ENCODE results near the gene AGAP1.

The AGAP1 gene

DNA sequence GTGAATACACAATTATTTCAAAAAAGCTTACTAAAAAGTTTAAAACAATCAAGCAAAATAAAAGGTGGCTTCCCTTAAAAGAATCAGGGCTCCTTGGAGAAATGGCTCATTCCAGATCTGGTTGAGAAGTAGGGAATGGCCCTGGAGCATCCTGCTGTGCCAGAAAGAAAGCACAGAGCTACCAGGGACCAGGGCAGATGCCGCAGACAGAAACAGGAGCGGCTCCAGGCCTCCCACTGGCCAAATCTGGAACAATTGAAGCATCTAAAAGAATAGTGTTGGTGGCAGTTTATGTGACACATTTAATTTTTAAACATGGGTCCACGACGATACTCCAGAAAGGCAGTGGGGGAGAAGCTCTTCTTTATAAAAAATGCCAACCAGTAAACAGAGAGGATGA lies 598.9 kb downstream of the AGAP1 start:
- Histone ChIP-seq H3K9me3 (ENCODE audit: control insufficient read depth, insufficient read depth, low read length) (no peaks in the 10 kb centered on the region), H3K79me2 (ENCODE audit: control insufficient read depth, low read length) (no peaks in the 10 kb centered on the region), H3K4me3 (ENCODE audit: low read length) (no peak overlapping the region), H3K9me2 (replicated peaks; ENCODE audit: control insufficient read depth, low read length) (no peaks in the 10 kb centered on the region), H3K4me1 (ENCODE audit: control insufficient read depth, low read length) (no peaks in the 10 kb centered on the region), H3K4me2 (ENCODE audit: low read length) (no peak overlapping the region), H3K27me3 (ENCODE audit: control insufficient read depth, low read length) (no peaks in the 10 kb centered on the region), H3K36me3 (ENCODE audit: control insufficient read depth, low read length) (no peaks in the 10 kb centered on the region), H4K20me1 (ENCODE audit: control insufficient read depth, insufficient read depth, low read depth, low read length) (no peaks in the 10 kb centered on the region), H3F3A (ENCODE audit: control insufficient read depth, insufficient read depth) (no peaks in the 10 kb centered on the region), H3K27ac (ENCODE audit: low read depth, low read length) (no peak overlapping the region)
- TF ChIP-seq, protein P1, sequence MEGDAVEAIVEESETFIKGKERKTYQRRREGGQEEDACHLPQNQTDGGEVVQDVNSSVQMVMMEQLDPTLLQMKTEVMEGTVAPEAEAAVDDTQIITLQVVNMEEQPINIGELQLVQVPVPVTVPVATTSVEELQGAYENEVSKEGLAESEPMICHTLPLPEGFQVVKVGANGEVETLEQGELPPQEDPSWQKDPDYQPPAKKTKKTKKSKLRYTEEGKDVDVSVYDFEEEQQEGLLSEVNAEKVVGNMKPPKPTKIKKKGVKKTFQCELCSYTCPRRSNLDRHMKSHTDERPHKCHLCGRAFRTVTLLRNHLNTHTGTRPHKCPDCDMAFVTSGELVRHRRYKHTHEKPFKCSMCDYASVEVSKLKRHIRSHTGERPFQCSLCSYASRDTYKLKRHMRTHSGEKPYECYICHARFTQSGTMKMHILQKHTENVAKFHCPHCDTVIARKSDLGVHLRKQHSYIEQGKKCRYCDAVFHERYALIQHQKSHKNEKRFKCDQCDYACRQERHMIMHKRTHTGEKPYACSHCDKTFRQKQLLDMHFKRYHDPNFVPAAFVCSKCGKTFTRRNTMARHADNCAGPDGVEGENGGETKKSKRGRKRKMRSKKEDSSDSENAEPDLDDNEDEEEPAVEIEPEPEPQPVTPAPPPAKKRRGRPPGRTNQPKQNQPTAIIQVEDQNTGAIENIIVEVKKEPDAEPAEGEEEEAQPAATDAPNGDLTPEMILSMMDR (IDR thresholded peaks at IDR 0.05; ENCODE audit: low read depth, low read length, poor library complexity, severe bottlenecking), result no peak
- TF ChIP-seq EZH2phosphoT487 (IDR thresholded peaks at IDR 0.05; ENCODE audit: borderline replicate concordance, low read length), result no peak

GRCh38 chr2:236093134-236093533 lies 599.3 kb downstream of the AGAP1 start:
- H3K4me1 ChIP-seq (ENCODE audit: control insufficient read depth, low read length), result no peaks in the 10 kb centered on the region
- H3K9me3 ChIP-seq (ENCODE audit: control insufficient read depth, insufficient read depth, low read length), result no peaks in the 10 kb centered on the region
- H3K79me2 ChIP-seq (ENCODE audit: control insufficient read depth, low read length), result no peaks in the 10 kb centered on the region
- H3K36me3 ChIP-seq (ENCODE audit: control insufficient read depth, low read length), result no peaks in the 10 kb centered on the region
- H3K9me2 ChIP-seq (replicated peaks; ENCODE audit: control insufficient read depth, low read length), result no peaks in the 10 kb centered on the region
- TF ChIP-seq, protein P1 (IDR thresholded peaks at IDR 0.05; ENCODE audit: low read depth, low read length, poor library complexity, severe bottlenecking), result no peak
- no peak for TF ChIP-seq EZH2phosphoT487 (IDR thresholded peaks at IDR 0.05; ENCODE audit: borderline replicate concordance, low read length)
- H4K20me1 ChIP-seq (ENCODE audit: control insufficient read depth, insufficient read depth, low read depth, low read length), result no peaks in the 10 kb centered on the region
- no peak overlapping the region for H3K4me2 ChIP-seq (ENCODE audit: low read length)
- no peaks in the 10 kb centered on the region for H3K27me3 ChIP-seq (ENCODE audit: control insufficient read depth, low read length)
- no peaks in the 10 kb centered on the region for H3F3A ChIP-seq (ENCODE audit: control insufficient read depth, insufficient read depth)
- H3K4me3 ChIP-seq (ENCODE audit: low read length), result no peak overlapping the region
- H3K27ac ChIP-seq (ENCODE audit: low read depth, low read length), result no peak overlapping the region

DNA sequence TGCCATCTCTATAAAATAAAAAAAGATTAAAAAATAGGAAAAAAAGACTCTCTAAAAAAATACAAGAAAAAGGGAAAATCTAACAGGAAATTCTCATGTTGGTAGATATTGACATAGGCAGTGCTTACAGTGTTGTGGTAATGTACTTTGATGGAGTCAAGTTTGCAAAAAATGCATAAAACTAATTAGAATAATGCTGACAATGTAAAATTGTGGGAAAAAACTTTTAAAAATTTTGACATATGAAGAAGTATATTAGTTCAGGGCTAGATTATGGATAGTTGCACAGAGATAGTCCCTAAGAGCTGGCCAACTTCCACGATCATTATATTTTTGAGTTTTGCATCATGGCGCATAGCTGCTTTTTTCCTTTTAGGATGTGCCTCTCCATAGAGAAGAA lies 601.7 kb downstream of the AGAP1 start:
- no peaks in the 10 kb centered on the region for H3K4me1 ChIP-seq (ENCODE audit: control insufficient read depth, low read length)
- no peaks in the 10 kb centered on the region for H3F3A ChIP-seq (ENCODE audit: control insufficient read depth, insufficient read depth)
- TF ChIP-seq, protein P1 (IDR thresholded peaks at IDR 0.05; ENCODE audit: low read depth, low read length, poor library complexity, severe bottlenecking), result no peak
- no peak for TF ChIP-seq EZH2phosphoT487 (IDR thresholded peaks at IDR 0.05; ENCODE audit: borderline replicate concordance, low read length)
- H3K27ac ChIP-seq (ENCODE audit: low read depth, low read length), result no peak overlapping the region
- no peak overlapping the region for H3K4me3 ChIP-seq (ENCODE audit: low read length)
- no peak overlapping the region for H3K4me2 ChIP-seq (ENCODE audit: low read length)
- H3K27me3 ChIP-seq (ENCODE audit: control insufficient read depth, low read length), result no peaks in the 10 kb centered on the region
- H3K9me3 ChIP-seq (ENCODE audit: control insufficient read depth, insufficient read depth, low read length), result no peaks in the 10 kb centered on the region
- no peaks in the 10 kb centered on the region for H4K20me1 ChIP-seq (ENCODE audit: control insufficient read depth, insufficient read depth, low read depth, low read length)
- no peaks in the 10 kb centered on the region for H3K9me2 ChIP-seq (replicated peaks; ENCODE audit: control insufficient read depth, low read length)
- no peaks in the 10 kb centered on the region for H3K36me3 ChIP-seq (ENCODE audit: control insufficient read depth, low read length)
- H3K79me2 ChIP-seq (ENCODE audit: control insufficient read depth, low read length), result no peaks in the 10 kb centered on the region

All from DOHH2 (cell line).